Measurements from ENCODE around the gene ANKRD35. TPM values are rescaled to one million over a fixed set of nuclear protein-coding genes. Genes with fewer than 3 reads are reported as not detected.
A peak's percentile ranks its signal among the peaks of the same experiment; 100 is the strongest.

ANKRD35 gene
- total and polyA plus RNA-seq, 10 of the 15 experiments (the other 5 are each of a cell fraction or from before 2014, with no cell fraction given) = 0.01 to 0.08 TPM; not detected in 8

DNA sequence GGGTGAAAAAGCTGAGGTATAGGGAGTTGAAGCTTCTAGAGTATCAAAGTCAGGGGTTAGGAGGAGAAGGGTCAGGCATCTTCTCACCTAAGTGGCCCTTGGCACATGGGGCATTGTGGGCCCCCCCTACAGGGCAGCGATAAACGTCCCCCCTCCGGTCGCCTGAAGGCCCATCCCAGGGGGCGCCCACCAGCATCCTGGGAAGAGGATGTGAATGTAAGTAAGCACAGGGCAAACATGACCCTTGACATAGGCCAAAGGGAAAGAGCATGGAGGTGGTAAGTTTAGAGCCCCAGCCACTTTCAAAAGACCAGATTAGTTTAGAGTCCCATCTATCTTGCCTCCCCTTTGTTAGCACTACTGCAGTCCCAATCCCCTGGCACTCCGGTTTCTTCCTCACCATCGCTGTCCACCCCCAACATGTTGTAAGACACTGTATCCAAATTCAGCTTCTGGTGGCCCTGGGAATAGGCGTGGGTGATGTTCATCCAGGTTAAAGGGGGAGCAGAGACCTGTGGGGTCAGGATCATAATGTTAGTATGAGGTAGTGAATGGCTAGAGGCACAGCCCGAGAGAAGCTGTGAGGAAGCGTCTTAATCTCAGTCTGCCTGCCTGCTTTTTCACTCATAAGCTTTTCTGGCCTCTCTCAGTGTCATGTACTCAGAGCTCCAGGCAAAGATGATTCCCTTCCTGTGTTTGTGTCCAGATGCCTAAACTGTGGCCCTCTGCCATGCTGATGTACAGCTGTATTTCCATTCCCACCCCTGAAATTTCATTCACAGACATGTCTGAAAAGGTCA is 21.5 kb upstream of the ANKRD35 start (continued):
- TF ChIP-seq, protein P1, sequence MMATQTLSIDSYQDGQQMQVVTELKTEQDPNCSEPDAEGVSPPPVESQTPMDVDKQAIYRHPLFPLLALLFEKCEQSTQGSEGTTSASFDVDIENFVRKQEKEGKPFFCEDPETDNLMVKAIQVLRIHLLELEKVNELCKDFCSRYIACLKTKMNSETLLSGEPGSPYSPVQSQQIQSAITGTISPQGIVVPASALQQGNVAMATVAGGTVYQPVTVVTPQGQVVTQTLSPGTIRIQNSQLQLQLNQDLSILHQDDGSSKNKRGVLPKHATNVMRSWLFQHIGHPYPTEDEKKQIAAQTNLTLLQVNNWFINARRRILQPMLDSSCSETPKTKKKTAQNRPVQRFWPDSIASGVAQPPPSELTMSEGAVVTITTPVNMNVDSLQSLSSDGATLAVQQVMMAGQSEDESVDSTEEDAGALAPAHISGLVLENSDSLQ (IDR thresholded peaks at IDR 0.05) = no peak
- TF ChIP-seq ZNF207 (IDR thresholded peaks at IDR 0.05; ENCODE audit: borderline replicate concordance) = no peak

DNA sequence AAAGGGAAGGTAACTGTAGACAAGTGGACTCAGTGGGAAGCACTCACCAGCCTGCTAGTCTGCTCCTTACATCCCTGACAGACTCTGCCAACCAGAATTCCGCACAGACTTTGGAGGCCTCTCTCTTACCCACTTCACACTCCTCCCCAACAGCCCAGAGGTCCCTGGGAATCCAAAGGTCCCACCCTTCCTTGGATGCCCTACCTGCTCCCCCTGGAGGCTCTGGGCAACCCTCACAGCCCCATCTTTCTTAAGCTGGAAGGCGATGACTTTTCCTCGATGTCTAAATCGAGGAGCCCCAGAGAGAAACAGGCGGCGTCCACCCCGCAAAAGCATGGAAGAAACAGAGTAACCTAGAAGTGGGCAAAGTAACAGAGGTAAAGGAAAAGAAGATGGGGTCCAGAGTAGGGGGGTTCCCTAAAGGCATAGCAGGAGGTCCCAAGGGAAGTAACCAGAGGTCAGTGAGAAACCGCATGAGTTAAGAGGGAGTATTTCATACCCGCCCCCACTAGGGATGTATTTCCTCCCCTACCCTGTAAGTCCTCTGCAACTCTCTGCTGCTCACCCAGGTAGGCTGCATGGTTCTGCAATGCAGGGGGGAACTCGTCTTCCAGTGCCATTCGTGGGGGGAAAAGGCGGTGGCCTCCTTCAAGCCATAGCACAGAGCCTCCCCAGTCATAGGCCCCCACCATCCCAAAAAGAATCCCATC is 15.8 kb upstream of the ANKRD35 start:
- 0 out of 3 replicates have a peak, but pooled peaks have one; percentile 21 for ATAC-seq
- in situ Hi-C loops (cut with MboI) = no loop called here

More for the DNA sequence above, 15.8 kb upstream of the ANKRD35 start:
- BruUV-seq (replicated peaks) = no TSS peak
- ChIA-PET SMC1A (ENCODE audit: uncharacterized antibody, unreplicated experiment) (no interaction called here), POLR2A (no interaction called here), RAD21 (ENCODE audit: unreplicated experiment) (no interaction called here), CTCF (no interaction called here)
- Histone ChIP-seq H3K9ac (ENCODE audit: control insufficient read depth, insufficient read depth, low read length) (no peak overlapping the region), H2AFZ (ENCODE audit: control insufficient read depth, low read depth, low read length) (no peak overlapping the region), H3K27ac (ENCODE audit: control insufficient read depth, insufficient read depth) (no peak overlapping the region), H4K20me1 (ENCODE audit: control insufficient read depth, insufficient read depth) (no peaks in the 10 kb centered on the region), H3K36me3 (ENCODE audit: control insufficient read depth in 2 of 2, insufficient read depth in 2 of 2, low read length in 1 of 2) (no peaks in the 10 kb centered on the region), H3K4me3 (no peak overlapping the region), H3K9me3 (replicated peaks; ENCODE audit: control insufficient read depth, insufficient read depth, low read length) (no peaks in the 10 kb centered on the region), H3K27me3 (replicated peaks in 1 of 2; ENCODE audit: control insufficient read depth in 2 of 2, insufficient read depth in 2 of 2, low read length in 1 of 2) (no peaks in the 10 kb centered on the region), H3K79me2 (ENCODE audit: control insufficient read depth, insufficient read depth, low read length) (no peaks in the 10 kb centered on the region), H3K4me2 (ENCODE audit: control insufficient read depth, insufficient read depth) (no peak overlapping the region), H3K4me1 (ENCODE audit: control insufficient read depth, insufficient read depth, low read length) (no peaks in the 10 kb centered on the region)
- no peak for DNase-seq (ENCODE audit: low read depth, low spot score)
- FAIRE-seq = no peak
- intact Hi-C loops (cut with micrococcal nuclease; ENCODE audit: unreplicated experiment) = no loop called here
- 72% methylated on average over 12 of the region's 12 CpGs for WGBS (ENCODE audit: insufficient coverage, insufficient replicate concordance, low lambda C conversion rate, missing lambda C conversion rate)
- TF ChIP-seq HDAC6 (IDR thresholded peaks at IDR 0.05; ENCODE audit: unreplicated experiment) (no peak), NR2F1 (conservative IDR thresholded peaks at IDR 0.05) (peak; percentile 20; the same call in 1 of the 2 replicates), RBBP5 (conservative IDR thresholded peaks at IDR 0.05) (no peak)
- TF ChIP-seq, protein P2, sequence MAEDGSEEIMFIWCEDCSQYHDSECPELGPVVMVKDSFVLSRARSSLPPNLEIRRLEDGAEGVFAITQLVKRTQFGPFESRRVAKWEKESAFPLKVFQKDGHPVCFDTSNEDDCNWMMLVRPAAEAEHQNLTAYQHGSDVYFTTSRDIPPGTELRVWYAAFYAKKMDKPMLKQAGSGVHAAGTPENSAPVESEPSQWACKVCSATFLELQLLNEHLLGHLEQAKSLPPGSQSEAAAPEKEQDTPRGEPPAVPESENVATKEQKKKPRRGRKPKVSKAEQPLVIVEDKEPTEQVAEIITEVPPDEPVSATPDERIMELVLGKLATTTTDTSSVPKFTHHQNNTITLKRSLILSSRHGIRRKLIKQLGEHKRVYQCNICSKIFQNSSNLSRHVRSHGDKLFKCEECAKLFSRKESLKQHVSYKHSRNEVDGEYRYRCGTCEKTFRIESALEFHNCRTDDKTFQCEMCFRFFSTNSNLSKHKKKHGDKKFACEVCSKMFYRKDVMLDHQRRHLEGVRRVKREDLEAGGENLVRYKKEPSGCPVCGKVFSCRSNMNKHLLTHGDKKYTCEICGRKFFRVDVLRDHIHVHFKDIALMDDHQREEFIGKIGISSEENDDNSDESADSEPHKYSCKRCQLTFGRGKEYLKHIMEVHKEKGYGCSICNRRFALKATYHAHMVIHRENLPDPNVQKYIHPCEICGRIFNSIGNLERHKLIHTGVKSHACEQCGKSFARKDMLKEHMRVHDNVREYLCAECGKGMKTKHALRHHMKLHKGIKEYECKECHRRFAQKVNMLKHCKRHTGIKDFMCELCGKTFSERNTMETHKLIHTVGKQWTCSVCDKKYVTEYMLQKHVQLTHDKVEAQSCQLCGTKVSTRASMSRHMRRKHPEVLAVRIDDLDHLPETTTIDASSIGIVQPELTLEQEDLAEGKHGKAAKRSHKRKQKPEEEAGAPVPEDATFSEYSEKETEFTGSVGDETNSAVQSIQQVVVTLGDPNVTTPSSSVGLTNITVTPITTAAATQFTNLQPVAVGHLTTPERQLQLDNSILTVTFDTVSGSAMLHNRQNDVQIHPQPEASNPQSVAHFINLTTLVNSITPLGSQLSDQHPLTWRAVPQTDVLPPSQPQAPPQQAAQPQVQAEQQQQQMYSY (CRISPR knock-in tag; IDR thresholded peaks at IDR 0.05) = no peak

Data from GM12878 (cell line).